Upper lobe of left lung (tissue), 4 donors: Measurements from ENCODE around the gene TMEM79.
A peak's percentile ranks its signal among the peaks of the same experiment; 100 is the strongest.

ENCODE experiments used
- EP300 ChIP-seq, 4 donors: sonication (generic); formaldehyde crosslinking; IDR thresholded peaks; one replicate each; pipeline ENCODE4 v1.5.1; 2017; ENCODE audit warnings: antibody characterized with exemption in 4 of 4, control low read depth in 2 of 4
- POLR2A ChIP-seq, 4 donors: fragments of 450-650 bp; IDR thresholded peaks; one replicate each; pipeline ENCODE4 v1.5.1; 2016 to 2017; ENCODE audit warnings: antibody characterized with exemption in 4 of 4, mild to moderate bottlenecking in 2 of 4
- POLR2AphosphoS5 ChIP-seq, 2 donors: sonication (generic); formaldehyde crosslinking; IDR thresholded peaks; one replicate each; pipeline ENCODE4 v1.5.1; 2017; ENCODE audit warnings: antibody characterized with exemption in 2 of 2
- TF ChIP-seq, protein P1 (sequence below), 6 experiments: fragments of 450-650 bp in 4 of 6; fragments of 200-600 bp in 2 of 6; sonication (generic) in 2 of 6; IDR thresholded peaks; one replicate each; pipeline ENCODE4 v1.5.1; 2016 to 2019; ENCODE audit warnings: antibody characterized with exemption in 6 of 6

DNA sequence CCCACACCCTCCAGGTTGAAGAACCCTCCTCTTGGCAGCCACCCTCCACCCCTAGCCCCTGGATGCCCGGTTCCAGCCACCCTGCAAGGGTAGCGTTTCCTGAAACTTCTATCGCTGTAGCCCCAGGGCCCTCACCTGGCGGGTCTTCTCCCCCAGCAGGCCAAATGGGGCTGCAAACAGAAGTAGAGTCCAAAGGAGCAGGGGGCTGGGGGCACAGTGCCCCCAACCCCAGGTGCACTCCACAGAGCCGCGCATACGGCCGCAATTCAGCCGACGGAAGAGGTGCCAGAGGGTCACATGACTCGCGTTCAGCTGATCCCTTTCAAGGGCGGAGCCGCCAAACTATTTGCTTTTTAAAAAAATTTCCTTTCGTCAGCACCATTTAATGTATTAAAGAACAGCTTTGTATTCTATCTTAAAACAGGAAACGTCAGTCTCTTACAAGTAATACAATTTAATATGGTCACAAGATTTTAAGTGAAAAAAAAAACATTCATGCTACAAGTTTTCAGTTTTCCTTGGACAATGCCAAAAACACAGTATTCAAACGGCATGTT, 11.3 kb downstream of the TMEM79 start, which contains the start of gene GLMP:
- TF ChIP-seq, protein P1, sequence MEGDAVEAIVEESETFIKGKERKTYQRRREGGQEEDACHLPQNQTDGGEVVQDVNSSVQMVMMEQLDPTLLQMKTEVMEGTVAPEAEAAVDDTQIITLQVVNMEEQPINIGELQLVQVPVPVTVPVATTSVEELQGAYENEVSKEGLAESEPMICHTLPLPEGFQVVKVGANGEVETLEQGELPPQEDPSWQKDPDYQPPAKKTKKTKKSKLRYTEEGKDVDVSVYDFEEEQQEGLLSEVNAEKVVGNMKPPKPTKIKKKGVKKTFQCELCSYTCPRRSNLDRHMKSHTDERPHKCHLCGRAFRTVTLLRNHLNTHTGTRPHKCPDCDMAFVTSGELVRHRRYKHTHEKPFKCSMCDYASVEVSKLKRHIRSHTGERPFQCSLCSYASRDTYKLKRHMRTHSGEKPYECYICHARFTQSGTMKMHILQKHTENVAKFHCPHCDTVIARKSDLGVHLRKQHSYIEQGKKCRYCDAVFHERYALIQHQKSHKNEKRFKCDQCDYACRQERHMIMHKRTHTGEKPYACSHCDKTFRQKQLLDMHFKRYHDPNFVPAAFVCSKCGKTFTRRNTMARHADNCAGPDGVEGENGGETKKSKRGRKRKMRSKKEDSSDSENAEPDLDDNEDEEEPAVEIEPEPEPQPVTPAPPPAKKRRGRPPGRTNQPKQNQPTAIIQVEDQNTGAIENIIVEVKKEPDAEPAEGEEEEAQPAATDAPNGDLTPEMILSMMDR (IDR thresholded peaks at IDR 0.05) = no peak
- peak in 1 of 2 donors; percentile 22 for TF ChIP-seq POLR2AphosphoS5 (IDR thresholded peaks at IDR 0.05)
- peak in 1 of 4 donors; percentile 60 for TF ChIP-seq POLR2A (IDR thresholded peaks at IDR 0.05)
- no peak for TF ChIP-seq EP300 (IDR thresholded peaks at IDR 0.05)
